GM21447 (cell line): Measurements from ENCODE around the gene AVL9.
"Not testable (repeated sequence)": the region's sequence is repeated elsewhere in the genome, so short reads cannot be mapped to it uniquely, and the experiment has no call there.

ENCODE experiments used
- ATAC-seq: cut with Tn5 transposase; IDR thresholded peaks from one replicate; pipeline ENCODE4 v1.9.1; 2021; ENCODE audit not compliant: unreplicated experiment

Gene AVL9

GRCh38 chr7:32634798-32635393, 139.6 kb downstream of the AVL9 start:
- not testable (repeated sequence) for ATAC-seq

GRCh38 chr7:32636725-32637462, 141.6 kb downstream of the AVL9 start:
- not testable (repeated sequence) for ATAC-seq

- not testable (repeated sequence) for ATAC-seq
Observed at GRCh38 chr7:32637611-32638010, 142.3 kb downstream of the AVL9 start.
